ENCODE results near the gene RRAD. TPM values are rescaled to one million over a fixed set of nuclear protein-coding genes. Genes with fewer than 3 reads are reported as not detected.

The RRAD gene
- total and polyA plus RNA-seq, 4 donors, result 31.8 to 42.3 (median 35.7) TPM

GRCh38 chr16:66944054-66944441, 18.7 kb upstream of the RRAD start:
- ATAC-seq (ENCODE audit: insufficient read depth, low FRiP score), result no peak
- Histone ChIP-seq H3K4me1 (ENCODE audit: control insufficient read depth in 5 of 5, insufficient read depth in 5 of 5, low read length in 5 of 5) (peaks cover 0 to 18% (median 6%) of the 10 kb centered on the region in 5 donors), H3K9me3 (ENCODE audit: control insufficient read depth in 4 of 4, insufficient read depth in 3 of 4, low read length in 3 of 4) (no peaks in the 10 kb centered on the region), H3K9ac (ENCODE audit: insufficient read depth in 1 of 2, low read length in 2 of 2) (no peak overlapping the region), H3K36me3 (ENCODE audit: control insufficient read depth in 4 of 4, insufficient read depth in 4 of 4, low read length in 4 of 4) (peaks cover 22 to 45% (median 34%) of the 10 kb centered on the region in 4 donors), H3K27ac (ENCODE audit: low read depth in 1 of 2, low read length in 1 of 2) (no peak overlapping the region), H3K27me3 (ENCODE audit: control insufficient read depth in 3 of 3, insufficient read depth in 3 of 3, low read length in 2 of 3) (peaks cover 0 to 10% (median 7%) of the 10 kb centered on the region in 3 donors), H3K4me3 (no peak overlapping the region)
- DNase-seq, result no peak
- TF ChIP-seq CTCF (IDR thresholded peaks at IDR 0.05; ENCODE audit: control extremely low read depth, extremely low read depth), result no peak
- 94 to 96% methylated on average over 5 of the region's 5 CpGs for WGBS, 2 donors

- Histone ChIP-seq H3K9ac (ENCODE audit: insufficient read depth in 1 of 2, low read length in 2 of 2) (no peak overlapping the region), H3K4me1 (ENCODE audit: control insufficient read depth in 5 of 5, insufficient read depth in 5 of 5, low read length in 5 of 5) (peaks cover 0 to 13% (median 3%) of the 10 kb centered on the region in 5 donors), H3K27me3 (ENCODE audit: control insufficient read depth in 3 of 3, insufficient read depth in 3 of 3, low read length in 2 of 3) (peaks cover 0 to 8% (median 3%) of the 10 kb centered on the region in 3 donors), H3K36me3 (ENCODE audit: control insufficient read depth in 4 of 4, insufficient read depth in 4 of 4, low read length in 4 of 4) (peaks cover 22 to 47% (median 37%) of the 10 kb centered on the region in 4 donors), H3K27ac (ENCODE audit: low read depth in 1 of 2, low read length in 1 of 2) (no peak overlapping the region), H3K4me3 (no peak overlapping the region), H3K9me3 (ENCODE audit: control insufficient read depth in 4 of 4, insufficient read depth in 3 of 4, low read length in 3 of 4) (no peaks in the 10 kb centered on the region)
- ATAC-seq (ENCODE audit: insufficient read depth, low FRiP score), result no peak
- WGBS, 2 donors, result 94 to 96% methylated on average over 15 of the region's 15 CpGs
- no peak for DNase-seq
- TF ChIP-seq CTCF (IDR thresholded peaks at IDR 0.05; ENCODE audit: control extremely low read depth, extremely low read depth), result no peak
Observed at GRCh38 chr16:66943426-66944053, 18.2 kb upstream of the RRAD start.

- Histone ChIP-seq H3K9ac (ENCODE audit: insufficient read depth in 1 of 2, low read length in 2 of 2) (no peak overlapping the region), H3K36me3 (ENCODE audit: control insufficient read depth in 4 of 4, insufficient read depth in 4 of 4, low read length in 4 of 4) (peaks cover 22 to 48% (median 38%) of the 10 kb centered on the region in 4 donors), H3K4me1 (ENCODE audit: control insufficient read depth in 5 of 5, insufficient read depth in 5 of 5, low read length in 5 of 5) (peaks cover 0 to 8% (median 0%) of the 10 kb centered on the region in 5 donors), H3K27me3 (ENCODE audit: control insufficient read depth in 3 of 3, insufficient read depth in 3 of 3, low read length in 2 of 3) (peaks cover 0 to 2% (median 0%) of the 10 kb centered on the region in 3 donors), H3K4me3 (no peak overlapping the region), H3K27ac (ENCODE audit: low read depth in 1 of 2, low read length in 1 of 2) (no peak overlapping the region), H3K9me3 (ENCODE audit: control insufficient read depth in 4 of 4, insufficient read depth in 3 of 4, low read length in 3 of 4) (no peaks in the 10 kb centered on the region)
- 93% methylated on average over 5 of the region's 5 CpGs for WGBS, 2 donors
- DNase-seq, result no peak
- no peak for ATAC-seq (ENCODE audit: insufficient read depth, low FRiP score)
- TF ChIP-seq CTCF (IDR thresholded peaks at IDR 0.05; ENCODE audit: control extremely low read depth, extremely low read depth), result no peak
Observed at GRCh38 chr16:66942981-66943380, 17.6 kb upstream of the RRAD start.
